CD14-positive monocyte (primary cell): ENCODE data around the gene IFFO2. TPM values are rescaled to one million over a fixed set of nuclear protein-coding genes. Genes with fewer than 3 reads are reported as not detected.

ENCODE experiments used
- DNase-seq, 3 donors: peaks; one replicate each; pipeline ENCODE4 v3.0.0-alpha.2; 2011 to 2022
- H2AFZ ChIP-seq: 2 replicates; pipeline ENCODE4 v1.6.0; 2012; ENCODE audit warnings: mild to moderate bottlenecking, low read depth, low read length, inconsistent platforms; ENCODE audit not compliant: insufficient read depth, poor library complexity, severe bottlenecking
- H3K27ac ChIP-seq, 2 donors: 1 replicate in 1 of 2; 2 replicates in 1 of 2; pipeline ENCODE4 v1.5.1; 2012 to 2013; ENCODE audit warnings: low read length in 2 of 2, control low read depth in 1 of 2, inconsistent platforms in 1 of 2, low read depth in 1 of 2, mild to moderate bottlenecking in 1 of 2
- H3K27me3 ChIP-seq, 2 donors: one replicate each; pipeline versions ENCODE4 v1.6.0 to v1.6.1; 2011 to 2013; ENCODE audit warnings: low read length in 2 of 2; ENCODE audit not compliant: control insufficient read depth in 2 of 2, insufficient read depth in 2 of 2
- H3K36me3 ChIP-seq, 2 donors: replicated peaks in 1 of 2; 1 replicate in 1 of 2; 2 replicates in 1 of 2; pipeline versions ENCODE4 v1.5.1 to v1.6.1; 2012 to 2013; ENCODE audit warnings: low read length in 2 of 2, control low read depth in 1 of 2, inconsistent platforms in 1 of 2, mild to moderate bottlenecking in 1 of 2; ENCODE audit not compliant: insufficient read depth in 2 of 2, control insufficient read depth in 1 of 2
- H3K4me1 ChIP-seq, 2 donors: 1 replicate in 1 of 2; 2 replicates in 1 of 2; pipeline versions ENCODE4 v1.5.1 to v1.6.1; 2012 to 2013; ENCODE audit warnings: low read length in 2 of 2, control low read depth in 1 of 2, inconsistent platforms in 1 of 2, mild to moderate bottlenecking in 1 of 2, moderate library complexity in 1 of 2; ENCODE audit not compliant: insufficient read depth in 2 of 2, control insufficient read depth in 1 of 2
- H3K4me2 ChIP-seq: replicated peaks from 2 replicates; pipeline ENCODE3; 2012; ENCODE audit warnings: low read length, moderate library complexity, mild to moderate bottlenecking; ENCODE audit not compliant: poor library complexity, severe bottlenecking; ENCODE audit errors: extremely low read depth
- H3K4me3 ChIP-seq, 3 experiments: fragments of 200-600 bp in 1 of 3; sonication (generic) in 1 of 3; replicated peaks in 1 of 3; 1 replicate in 2 of 3; 2 replicates in 1 of 3; pipeline ENCODE4 v1.5.1; 2011 to 2013; ENCODE audit warnings: low read length in 3 of 3, mild to moderate bottlenecking in 3 of 3, control low read depth in 2 of 3, low read depth in 2 of 3, inconsistent platforms in 1 of 3, moderate library complexity in 1 of 3
- H3K79me2 ChIP-seq: 2 replicates; pipeline ENCODE4 v1.6.0; 2012; ENCODE audit warnings: mild to moderate bottlenecking, control low read depth, inconsistent platforms, low read length, moderate library complexity; ENCODE audit not compliant: insufficient read depth
- H3K9ac ChIP-seq: 2 replicates; pipeline ENCODE4 v1.6.0; 2017; ENCODE audit warnings: low read length, mild to moderate bottlenecking; ENCODE audit not compliant: insufficient read depth, poor library complexity, severe bottlenecking
- H3K9me3 ChIP-seq, 2 donors: replicated peaks in 1 of 2; 1 replicate in 1 of 2; 2 replicates in 1 of 2; pipeline versions ENCODE4 v1.5.1 to v1.6.1; 2012 to 2013; ENCODE audit warnings: low read length in 2 of 2, control low read depth in 1 of 2; ENCODE audit not compliant: control insufficient read depth in 1 of 2, insufficient read depth in 1 of 2
- H4K20me1 ChIP-seq: 2 replicates; pipeline ENCODE4 v1.6.0; 2012; ENCODE audit warnings: mild to moderate bottlenecking, low read length, control low read depth, moderate library complexity; ENCODE audit not compliant: insufficient read depth
- H3K27ac Mint-ChIP-seq, 7 donors: one replicate each; pipeline ENCODE4 v1.8.0; 2020; ENCODE audit warnings: mild to moderate bottlenecking in 7 of 7, mixed read lengths in 7 of 7, moderate library complexity in 6 of 7, inconsistent platforms in 2 of 7
- H3K27me3 Mint-ChIP-seq, 3 donors: one replicate each; pipeline ENCODE4 v1.8.0; 2021 to 2022; ENCODE audit warnings: low read depth in 3 of 3, mild to moderate bottlenecking in 3 of 3, mixed read lengths in 3 of 3, moderate library complexity in 3 of 3, inconsistent platforms in 1 of 3
- H3K36me3 Mint-ChIP-seq, 2 donors: one replicate each; pipeline ENCODE4 v1.8.0; 2020; ENCODE audit warnings: mixed read lengths in 2 of 2, inconsistent platforms in 1 of 2, mild to moderate bottlenecking in 1 of 2
- H3K4me1 Mint-ChIP-seq: one replicate; pipeline ENCODE4 v1.8.0; 2020; ENCODE audit warnings: mild to moderate bottlenecking, mixed read lengths
- H3K4me3 Mint-ChIP-seq, 2 donors: one replicate each; pipeline ENCODE4 v1.8.0; 2020; ENCODE audit warnings: mild to moderate bottlenecking in 2 of 2, mixed read lengths in 2 of 2, moderate library complexity in 1 of 2
- H3K9me3 Mint-ChIP-seq, 7 donors: one replicate each; pipeline ENCODE4 v1.8.0; 2020 to 2022; ENCODE audit warnings: mixed read lengths in 7 of 7, mild to moderate bottlenecking in 6 of 7, moderate library complexity in 6 of 7, inconsistent platforms in 2 of 7
- CTCF ChIP-seq: fragments of 200-600 bp; IDR thresholded peaks from one replicate; pipeline ENCODE4 v1.8.0; 2022; ENCODE audit warnings: antibody characterized with exemption, mild to moderate bottlenecking
- WGBS: methylation state at CpG from one replicate; pipeline ENCODE4 v1.1.5; 2013; ENCODE audit warnings: missing lambda C conversion rate; ENCODE audit not compliant: insufficient coverage; 5-methylcytosine and 5-hydroxymethylcytosine counted together
- intact Hi-C, 2 donors: fragments of 100-400 bp; cut with micrococcal nuclease; formaldehyde crosslinking; loops; one replicate each; pipeline versions ENCODE4 v1.15.0 to v1.15.1; 2023
- polyA plus RNA-seq, 3 donors: library from polyadenylated mRNA; depleted of rRNA in 1 of 3; unstranded in 2 of 3; stranded (reverse) in 1 of 3; fragments of 300-500 nt in 2 of 3; fragments of >200 nt in 1 of 3; fragmentation: Illumina TruSeq in 2 of 3; gene quantifications; 1 replicate in 2 of 3; 2 replicates in 1 of 3; pipeline ENCODE4 v1.2.3, GENCODE V29; 2012 to 2021

The IFFO2 gene
- polyA plus RNA-seq, 3 donors: 0.78 to 17.5 (median 0.94) TPM

- Histone ChIP-seq H3K79me2 (peaks cover 26% of the 10 kb centered on the region), H3K9ac (peak overlapping the region; percentile 53), H3K27ac (peak overlapping the region; percentile 55 to 81), H3K4me3 (peak overlapping the region; percentile 16 to 65 (median 16)), H4K20me1 (peaks cover 40% of the 10 kb centered on the region), H3K4me2 (peak overlapping the region; percentile 72), H3K9me3 (no peaks in the 10 kb centered on the region), H3K36me3 (peaks cover 0 to 15% of the 10 kb centered on the region in 2 donors), H3K27me3 (no peaks in the 10 kb centered on the region), H3K4me1 (peaks cover 67 to 72% of the 10 kb centered on the region in 2 donors), H2AFZ (no peak overlapping the region)
- peak overlapping the region; percentile 76 to 91 (median 86) for H3K27ac Mint-ChIP-seq
- peaks cover 0 to 6% (median 0%) of the 10 kb centered on the region in 7 donors for H3K9me3 Mint-ChIP-seq
- peak in 1 of 3 donors; percentile 29 for DNase-seq
- H3K4me1 Mint-ChIP-seq: peaks cover 66% of the 10 kb centered on the region
- no peak for TF ChIP-seq CTCF
- H3K4me3 Mint-ChIP-seq: peak overlapping the region; percentile 76 to 92
- H3K27me3 Mint-ChIP-seq: peaks cover 2 to 7% (median 4%) of the 10 kb centered on the region in 3 donors
- 9% methylated on average over 8 of the region's 11 CpGs for WGBS
- intact Hi-C loops: no loop called here
- peaks cover 6 to 10% of the 10 kb centered on the region in 2 donors for H3K36me3 Mint-ChIP-seq
These were observed 32.2 kb downstream of the IFFO2 start for GRCh38 chr1:18924221-18924691.

GRCh38 chr1:18923756-18924211 is 32.7 kb downstream of the IFFO2 start:
- H3K36me3 ChIP-seq: peaks cover 0 to 15% of the 10 kb centered on the region in 2 donors
- Mint-ChIP-seq H3K9me3 (peaks cover 0 to 6% (median 0%) of the 10 kb centered on the region in 7 donors), H3K4me3 (peak overlapping the region; percentile 76 to 92), H3K4me1 (peaks cover 66% of the 10 kb centered on the region), H3K27me3 (peaks cover 2 to 4% (median 4%) of the 10 kb centered on the region in 3 donors), H3K36me3 (peaks cover 8 to 15% of the 10 kb centered on the region in 2 donors), H3K27ac (peak overlapping the region; percentile 76 to 91 (median 86))
- peak overlapping the region; percentile 16 to 65 (median 16) for H3K4me3 ChIP-seq
- no peak overlapping the region for H2AFZ ChIP-seq
- intact Hi-C loops: no loop called here
- peak overlapping the region; percentile 72 for H3K4me2 ChIP-seq
- peak overlapping the region; percentile 55 to 81 for H3K27ac ChIP-seq
- H3K9me3 ChIP-seq: no peaks in the 10 kb centered on the region
- no peaks in the 10 kb centered on the region for H3K27me3 ChIP-seq
- H3K9ac ChIP-seq: peak overlapping the region; percentile 53
- peaks cover 67 to 71% of the 10 kb centered on the region in 2 donors for H3K4me1 ChIP-seq
- H4K20me1 ChIP-seq: peaks cover 37% of the 10 kb centered on the region
- peaks cover 23% of the 10 kb centered on the region for H3K79me2 ChIP-seq
- DNase-seq: peak in 1 of 3 donors; percentile 22
- TF ChIP-seq CTCF: no peak
- 1% methylated on average over 12 of the region's 14 CpGs for WGBS
